Activated naive CD8-positive, alpha-beta T cell (primary cell): ENCODE data around the gene CA10.

Source experiments
- H3K27ac Mint-ChIP-seq: one replicate; pipeline ENCODE4 v1.8.0; 2021; ENCODE audit warnings: mixed read lengths
- H3K27me3 Mint-ChIP-seq: one replicate; pipeline ENCODE4 v1.8.0; 2021; ENCODE audit warnings: mixed read lengths
- H3K36me3 Mint-ChIP-seq: one replicate; pipeline ENCODE4 v1.8.0; 2021; ENCODE audit warnings: mixed read lengths
- H3K4me1 Mint-ChIP-seq: one replicate; pipeline ENCODE4 v1.8.0; 2021; ENCODE audit warnings: low read depth, mixed read lengths
- H3K4me3 Mint-ChIP-seq: one replicate; pipeline ENCODE4 v1.8.0; 2021; ENCODE audit warnings: mild to moderate bottlenecking, mixed read lengths
- H3K9me3 Mint-ChIP-seq: one replicate; pipeline ENCODE4 v1.8.0; 2021; ENCODE audit warnings: low read depth, mixed read lengths

Gene CA10

GRCh38 chr17:52041123-52041617 is 117.3 kb downstream of the CA10 start:
- Mint-ChIP-seq H3K36me3 (no peaks in the 10 kb centered on the region), H3K9me3 (peaks cover 4% of the 10 kb centered on the region), H3K4me3 (no peak overlapping the region), H3K27me3 (peaks cover 10% of the 10 kb centered on the region), H3K27ac (no peak overlapping the region), H3K4me1 (no peaks in the 10 kb centered on the region)

GRCh38 chr17:52036416-52036815 is 122.1 kb downstream of the CA10 start:
- Mint-ChIP-seq H3K4me1 (no peaks in the 10 kb centered on the region), H3K9me3 (no peaks in the 10 kb centered on the region), H3K4me3 (no peak overlapping the region), H3K27me3 (no peaks in the 10 kb centered on the region), H3K27ac (no peak overlapping the region), H3K36me3 (no peaks in the 10 kb centered on the region)

- Mint-ChIP-seq H3K4me1 (no peaks in the 10 kb centered on the region), H3K36me3 (no peaks in the 10 kb centered on the region), H3K9me3 (no peaks in the 10 kb centered on the region), H3K27ac (no peak overlapping the region), H3K27me3 (no peaks in the 10 kb centered on the region), H3K4me3 (no peak overlapping the region)
These were observed 123.1 kb downstream of the CA10 start for GRCh38 chr17:52035336-52035915.

GRCh38 chr17:52032454-52032853 is 126.1 kb downstream of the CA10 start:
- Mint-ChIP-seq H3K9me3 (no peaks in the 10 kb centered on the region), H3K27me3 (peaks cover 2% of the 10 kb centered on the region), H3K4me1 (no peaks in the 10 kb centered on the region), H3K4me3 (no peak overlapping the region), H3K36me3 (no peaks in the 10 kb centered on the region), H3K27ac (no peak overlapping the region)

- Mint-ChIP-seq H3K4me1 (no peaks in the 10 kb centered on the region), H3K27ac (no peak overlapping the region), H3K36me3 (no peaks in the 10 kb centered on the region), H3K4me3 (no peak overlapping the region), H3K27me3 (peaks cover 2% of the 10 kb centered on the region), H3K9me3 (no peaks in the 10 kb centered on the region)
These were observed 128.5 kb downstream of the CA10 start for GRCh38 chr17:52030052-52030451.

DNA sequence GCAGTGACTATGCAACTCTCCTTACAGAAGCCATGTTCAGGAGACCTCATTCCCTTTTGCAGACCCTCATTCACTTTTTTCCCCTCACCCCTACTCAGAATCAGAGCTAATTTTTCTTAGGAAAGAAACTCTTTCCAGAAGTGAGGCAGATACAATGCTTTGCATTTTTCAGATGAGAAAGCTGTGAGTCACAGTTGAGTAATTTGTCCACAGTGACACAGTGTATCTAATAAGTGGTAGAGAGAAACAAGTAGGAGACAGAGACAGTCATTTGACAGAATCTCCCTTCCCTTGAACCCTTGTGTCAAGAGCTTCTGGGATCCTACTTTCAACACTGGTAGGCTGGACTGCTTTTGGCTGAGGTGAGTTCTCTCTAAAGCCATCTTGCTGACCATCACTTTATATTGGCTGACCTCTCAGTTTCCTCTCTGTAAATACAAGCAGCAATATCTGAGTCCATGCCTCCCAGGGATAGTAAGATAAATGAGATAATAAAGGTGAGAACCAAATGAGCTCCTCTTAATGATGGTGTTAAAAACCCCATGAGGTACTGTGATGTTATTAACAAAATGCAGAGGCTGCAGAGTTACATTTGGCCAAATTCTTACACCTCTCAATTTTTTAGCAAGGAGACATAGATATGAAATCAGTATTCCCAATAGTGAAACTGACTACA is 130.8 kb downstream of the CA10 start:
- Mint-ChIP-seq H3K27me3 (peaks cover 2% of the 10 kb centered on the region), H3K9me3 (no peaks in the 10 kb centered on the region), H3K4me1 (no peaks in the 10 kb centered on the region), H3K27ac (no peak overlapping the region), H3K36me3 (no peaks in the 10 kb centered on the region), H3K4me3 (no peak overlapping the region)

DNA sequence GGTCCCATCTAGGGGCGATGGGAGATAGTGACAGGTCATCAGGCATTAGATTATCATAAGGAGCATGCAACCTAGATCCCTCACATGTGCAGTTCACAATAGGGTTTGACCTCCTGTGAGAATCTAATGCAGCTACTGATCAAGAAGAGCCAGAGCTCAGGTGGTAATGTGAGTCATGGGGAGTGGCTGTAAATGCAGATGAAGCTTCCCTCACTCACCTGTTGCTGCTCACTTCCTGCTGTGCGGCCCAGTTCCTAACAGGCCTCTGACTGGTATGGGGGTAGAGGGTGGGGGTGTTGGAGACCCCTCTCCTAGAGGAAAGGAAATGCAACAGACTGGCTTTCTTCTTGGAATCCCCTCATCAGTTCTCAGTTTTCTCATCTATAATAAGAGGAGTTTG is 131.4 kb downstream of the CA10 start:
- H3K36me3 Mint-ChIP-seq, result no peaks in the 10 kb centered on the region
- no peaks in the 10 kb centered on the region for H3K4me1 Mint-ChIP-seq
- H3K27ac Mint-ChIP-seq, result no peak overlapping the region
- H3K9me3 Mint-ChIP-seq, result no peaks in the 10 kb centered on the region
- H3K4me3 Mint-ChIP-seq, result no peak overlapping the region
- peaks cover 2% of the 10 kb centered on the region for H3K27me3 Mint-ChIP-seq

GRCh38 chr17:52026075-52026474 is 132.4 kb downstream of the CA10 start:
- Mint-ChIP-seq H3K9me3 (no peaks in the 10 kb centered on the region), H3K36me3 (no peaks in the 10 kb centered on the region), H3K27ac (no peak overlapping the region), H3K4me1 (no peaks in the 10 kb centered on the region), H3K27me3 (peaks cover 2% of the 10 kb centered on the region), H3K4me3 (no peak overlapping the region)

DNA sequence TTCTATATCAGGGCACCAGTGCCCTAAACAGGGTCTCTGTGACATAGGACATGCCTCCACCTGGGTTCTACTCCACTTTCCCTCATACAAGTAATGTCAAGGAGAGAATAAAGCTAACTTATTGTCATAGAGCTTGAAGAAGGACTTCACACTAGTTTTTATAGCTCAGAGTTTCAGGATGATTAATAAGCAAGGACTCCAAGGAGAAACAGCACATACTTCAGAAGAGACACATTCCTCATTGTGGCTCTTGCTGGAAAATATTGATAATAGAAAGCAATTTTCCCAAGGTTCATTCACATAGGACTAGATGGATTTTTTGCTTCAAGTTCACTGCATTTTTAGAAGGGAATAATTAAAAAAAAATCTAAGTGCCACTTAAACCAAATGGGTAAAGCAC is 133.3 kb downstream of the CA10 start:
- Mint-ChIP-seq H3K36me3 (no peaks in the 10 kb centered on the region), H3K9me3 (peaks cover 5% of the 10 kb centered on the region)

DNA sequence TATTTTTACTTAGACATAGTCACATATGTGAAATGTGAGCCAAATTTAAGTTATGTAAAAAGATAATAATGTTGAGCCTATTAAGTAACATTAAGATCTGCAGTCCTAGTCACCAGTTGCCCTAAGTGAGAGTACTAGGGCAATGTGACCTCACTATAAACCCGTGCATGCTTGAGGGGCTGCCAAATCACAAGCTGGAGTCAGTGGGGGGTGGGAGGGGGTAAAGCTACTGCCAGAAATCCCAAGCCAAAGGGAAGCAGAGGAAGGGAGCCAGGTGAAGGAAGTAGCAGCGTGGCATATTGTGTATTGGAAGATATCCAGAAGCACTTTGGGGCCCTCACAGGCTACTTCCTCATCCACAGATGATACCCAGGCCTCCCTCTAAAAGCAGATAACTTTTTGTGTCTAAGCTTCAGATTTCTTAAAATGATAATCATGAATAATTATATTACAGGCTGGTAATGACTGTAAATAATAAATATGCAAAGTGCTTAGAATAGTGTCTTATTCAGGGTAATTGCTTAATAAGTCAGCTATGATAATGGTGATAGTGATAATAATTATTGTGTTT is 134.1 kb downstream of the CA10 start:
- Mint-ChIP-seq H3K36me3 (no peaks in the 10 kb centered on the region), H3K9me3 (peaks cover 5% of the 10 kb centered on the region), H3K27me3 (peaks cover 4% of the 10 kb centered on the region), H3K4me1 (no peaks in the 10 kb centered on the region), H3K4me3 (no peak overlapping the region), H3K27ac (no peak overlapping the region)

More for the DNA sequence above, 133.3 kb downstream of the CA10 start:
- H3K27ac Mint-ChIP-seq, result no peak overlapping the region
- H3K27me3 Mint-ChIP-seq, result peaks cover 4% of the 10 kb centered on the region
- no peaks in the 10 kb centered on the region for H3K4me1 Mint-ChIP-seq
- H3K4me3 Mint-ChIP-seq, result no peak overlapping the region

- H3K4me3 Mint-ChIP-seq, result no peak overlapping the region
- H3K27me3 Mint-ChIP-seq, result peaks cover 7% of the 10 kb centered on the region
- H3K4me1 Mint-ChIP-seq, result no peaks in the 10 kb centered on the region
- H3K9me3 Mint-ChIP-seq, result peaks cover 3% of the 10 kb centered on the region
- no peaks in the 10 kb centered on the region for H3K36me3 Mint-ChIP-seq
- H3K27ac Mint-ChIP-seq, result no peak overlapping the region
These were observed 147.4 kb downstream of the CA10 start for GRCh38 chr17:52011064-52011463.

DNA sequence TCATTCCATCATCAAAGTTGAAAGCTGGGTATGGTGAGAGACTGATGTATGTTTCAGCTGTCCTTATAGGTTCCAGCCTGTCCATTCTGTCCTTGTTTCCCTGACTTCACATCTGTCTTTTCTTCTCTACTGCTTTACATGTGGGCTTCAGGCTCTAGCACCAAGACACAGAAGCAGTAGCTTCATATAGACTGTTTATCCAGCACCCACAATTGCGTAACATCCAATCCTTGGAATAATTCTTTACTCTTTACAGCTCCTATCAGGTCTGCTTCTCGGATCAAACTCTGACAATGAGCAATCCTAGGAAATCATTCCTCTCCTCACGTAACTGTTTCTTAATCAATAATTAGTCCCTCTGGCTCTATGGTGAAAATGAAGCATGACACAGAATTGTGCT is 158.9 kb downstream of the CA10 start:
- no peaks in the 10 kb centered on the region for H3K9me3 Mint-ChIP-seq
- H3K36me3 Mint-ChIP-seq, result no peaks in the 10 kb centered on the region
- H3K4me3 Mint-ChIP-seq, result no peak overlapping the region
- H3K4me1 Mint-ChIP-seq, result no peaks in the 10 kb centered on the region
- peaks cover 6% of the 10 kb centered on the region for H3K27me3 Mint-ChIP-seq
- no peak overlapping the region for H3K27ac Mint-ChIP-seq

DNA sequence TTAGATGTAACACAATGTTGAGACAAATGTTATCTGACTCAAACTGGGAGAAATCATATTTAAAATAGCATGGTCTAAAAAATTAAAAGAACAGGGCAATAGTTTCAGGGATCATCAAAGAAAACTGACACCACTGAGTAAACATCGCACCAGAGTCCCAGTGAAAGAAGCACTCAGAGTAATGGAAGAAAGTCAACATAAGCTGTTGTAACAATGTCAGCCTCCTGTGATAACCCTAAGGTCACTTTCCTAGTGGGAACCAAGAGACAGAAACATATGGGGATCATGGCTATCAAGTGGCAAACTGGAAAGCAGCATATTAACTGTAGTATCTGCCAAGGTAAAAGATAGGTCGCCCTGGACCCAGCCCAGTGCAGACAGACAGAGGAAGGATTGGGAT is 160.8 kb downstream of the CA10 start:
- Mint-ChIP-seq H3K36me3 (no peaks in the 10 kb centered on the region), H3K27me3 (peaks cover 3% of the 10 kb centered on the region), H3K4me3 (no peak overlapping the region), H3K9me3 (no peaks in the 10 kb centered on the region), H3K4me1 (no peaks in the 10 kb centered on the region), H3K27ac (no peak overlapping the region)

DNA sequence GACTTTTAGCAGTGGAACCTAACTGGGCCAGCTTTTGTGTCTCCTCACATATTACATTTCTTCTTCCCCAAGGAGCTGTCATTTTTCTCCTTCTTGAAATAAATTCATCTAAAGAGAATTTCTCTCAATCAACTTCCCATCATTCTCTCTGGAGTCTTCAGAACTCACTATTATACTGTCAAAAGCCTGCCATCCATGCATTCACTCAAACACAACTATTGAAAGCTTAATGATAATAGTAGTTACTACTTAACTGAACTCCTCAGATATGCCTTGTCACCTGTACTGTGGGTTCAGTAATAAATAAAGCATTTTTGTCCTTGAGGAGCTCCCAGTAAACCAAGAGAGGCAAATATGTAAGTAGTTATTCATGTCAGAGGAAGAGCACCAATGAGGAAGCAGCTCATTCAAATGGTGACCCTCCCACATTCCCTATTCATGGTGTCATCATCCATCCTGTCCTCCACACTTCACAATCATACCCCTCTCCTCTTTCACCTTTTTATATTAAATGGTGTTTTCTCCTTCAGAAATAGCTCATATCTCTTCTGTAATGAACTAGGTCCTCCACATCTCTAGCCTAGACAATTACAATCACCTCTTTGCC is 162.6 kb downstream of the CA10 start:
- H3K4me3 Mint-ChIP-seq, result no peak overlapping the region
- no peaks in the 10 kb centered on the region for H3K4me1 Mint-ChIP-seq
- H3K27me3 Mint-ChIP-seq, result no peaks in the 10 kb centered on the region

DNA sequence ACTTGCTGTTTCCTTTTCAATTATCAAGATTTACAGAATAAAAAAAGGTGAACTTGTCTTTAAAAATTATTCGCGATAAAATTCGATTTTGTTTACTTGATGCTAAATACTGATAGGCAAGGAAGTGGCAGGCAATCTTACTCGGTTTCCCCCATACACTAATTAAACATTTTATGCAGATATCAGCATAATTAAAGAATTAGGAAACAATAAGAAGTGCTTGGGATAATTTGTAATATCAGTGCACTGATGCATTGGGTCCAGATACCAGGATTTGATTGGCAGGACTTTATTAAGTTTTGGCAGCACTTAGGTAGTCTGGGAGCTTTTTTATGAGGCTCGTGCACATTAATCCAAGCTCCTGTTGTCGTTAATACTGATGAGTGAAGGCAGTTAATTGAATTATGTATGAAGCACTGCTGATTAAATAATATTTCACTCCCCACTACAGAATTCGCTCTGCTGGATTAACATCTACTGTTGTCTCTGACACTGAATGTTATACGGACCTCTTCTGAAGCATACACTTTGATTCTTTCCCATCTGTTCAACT is 165.6 kb downstream of the CA10 start:
- H3K4me3 Mint-ChIP-seq, result no peak overlapping the region
- no peaks in the 10 kb centered on the region for H3K4me1 Mint-ChIP-seq
- H3K9me3 Mint-ChIP-seq, result no peaks in the 10 kb centered on the region
- H3K27me3 Mint-ChIP-seq, result no peaks in the 10 kb centered on the region
- no peaks in the 10 kb centered on the region for H3K36me3 Mint-ChIP-seq
- no peak overlapping the region for H3K27ac Mint-ChIP-seq

More for the DNA sequence above, 162.6 kb downstream of the CA10 start:
- H3K27ac Mint-ChIP-seq, result no peak overlapping the region
- H3K9me3 Mint-ChIP-seq, result no peaks in the 10 kb centered on the region
- H3K36me3 Mint-ChIP-seq, result no peaks in the 10 kb centered on the region
